Liver (tissue), 9 donors: Measurements from ENCODE around the gene CACNA1A. TPM values are rescaled to one million over a fixed set of nuclear protein-coding genes. Genes with fewer than 3 reads are reported as not detected.

Experiments used
- DNase-seq: peaks from one replicate; pipeline ENCODE4 v3.0.0-alpha.2; 2017; ENCODE audit warnings: low spot score
- H3K27ac ChIP-seq, 2 donors: one replicate each; pipeline ENCODE4 v1.7.0; 2013; ENCODE audit warnings: inconsistent platforms in 2 of 2, low read length in 2 of 2, control low read depth in 1 of 2, low read depth in 1 of 2, mild to moderate bottlenecking in 1 of 2
- H3K27me3 ChIP-seq, 4 donors: one replicate each; pipeline versions ENCODE4 v1.6.1 to v1.7.0; 2013; ENCODE audit warnings: low read length in 3 of 4, inconsistent platforms in 1 of 4, mild to moderate bottlenecking in 1 of 4, moderate library complexity in 1 of 4; ENCODE audit not compliant: control insufficient read depth in 4 of 4, insufficient read depth in 4 of 4
- H3K36me3 ChIP-seq, 4 donors: one replicate each; pipeline versions ENCODE4 v1.6.1 to v1.7.0; 2013; ENCODE audit warnings: low read length in 3 of 4, mild to moderate bottlenecking in 3 of 4, low read depth in 1 of 4, moderate library complexity in 1 of 4; ENCODE audit not compliant: control insufficient read depth in 4 of 4, insufficient read depth in 3 of 4
- H3K4me1 ChIP-seq, 4 donors: one replicate each; pipeline versions ENCODE4 v1.6.1 to v1.7.0; 2013; ENCODE audit warnings: low read length in 3 of 4, mild to moderate bottlenecking in 3 of 4, moderate library complexity in 1 of 4; ENCODE audit not compliant: control insufficient read depth in 4 of 4, insufficient read depth in 4 of 4
- H3K4me3 ChIP-seq, 3 donors: one replicate each; pipeline versions ENCODE4 v1.6.1 to v1.7.0; 2013; ENCODE audit warnings: low read length in 3 of 3, control low read depth in 1 of 3, low read depth in 1 of 3, mild to moderate bottlenecking in 1 of 3
- H3K9ac ChIP-seq, 2 donors: one replicate each; pipeline ENCODE4 v1.7.0; 2013; ENCODE audit warnings: low read length in 2 of 2, mild to moderate bottlenecking in 2 of 2, moderate library complexity in 2 of 2, control low read depth in 1 of 2, low read depth in 1 of 2
- H3K9me3 ChIP-seq, 4 donors: one replicate each; pipeline versions ENCODE4 v1.6.1 to v1.7.0; 2013; ENCODE audit warnings: low read length in 3 of 4; ENCODE audit not compliant: control insufficient read depth in 4 of 4
- ATF3 ChIP-seq: IDR thresholded peaks from 2 replicates; pipeline ENCODE4 v1.6.1; 2016; ENCODE audit warnings: antibody characterized with exemption
- EGR1 ChIP-seq, 2 donors: IDR thresholded peaks; 2 replicates each; pipeline ENCODE4 v1.6.1; 2016 to 2018; ENCODE audit warnings: antibody characterized with exemption in 2 of 2, low read depth in 2 of 2
- FOXA1 ChIP-seq: IDR thresholded peaks from 2 replicates; pipeline ENCODE4 v1.6.1; 2016; ENCODE audit warnings: antibody characterized with exemption
- FOXA2 ChIP-seq: IDR thresholded peaks from 2 replicates; pipeline ENCODE4 v1.6.1; 2016; ENCODE audit warnings: antibody characterized with exemption
- GABPA ChIP-seq, 2 donors: IDR thresholded peaks in 1 of 2; conservative IDR thresholded peaks in 1 of 2; 2 replicates each; pipeline ENCODE4 v1.6.1; 2016; ENCODE audit warnings: antibody characterized with exemption in 2 of 2, mild to moderate bottlenecking in 1 of 2, moderate library complexity in 1 of 2
- HNF4A ChIP-seq, 2 donors: conservative IDR thresholded peaks; 2 replicates each; pipeline ENCODE4 v1.6.1; 2016; ENCODE audit warnings: antibody characterized with exemption in 2 of 2, mild to moderate bottlenecking in 2 of 2
- HNF4G ChIP-seq: IDR thresholded peaks from 2 replicates; pipeline ENCODE4 v1.6.1; 2016; ENCODE audit warnings: antibody characterized with exemption
- JUND ChIP-seq, 2 donors: IDR thresholded peaks; 2 replicates each; pipeline ENCODE4 v1.6.1; 2016; ENCODE audit warnings: antibody characterized with exemption in 2 of 2
- MAX ChIP-seq: IDR thresholded peaks from 2 replicates; pipeline ENCODE4 v1.6.1; 2016; ENCODE audit warnings: antibody characterized with exemption
- NR2F2 ChIP-seq: IDR thresholded peaks from 2 replicates; pipeline ENCODE4 v1.6.1; 2016; ENCODE audit warnings: antibody characterized with exemption
- REST ChIP-seq: IDR thresholded peaks from 2 replicates; pipeline ENCODE4 v1.6.1; 2016; ENCODE audit warnings: antibody characterized with exemption, mild to moderate bottlenecking
- RXRA ChIP-seq, 2 donors: IDR thresholded peaks; 2 replicates each; pipeline ENCODE4 v1.6.1; 2017 to 2018; ENCODE audit warnings: antibody characterized with exemption in 2 of 2, mild to moderate bottlenecking in 1 of 2
- SP1 ChIP-seq: IDR thresholded peaks from 2 replicates; pipeline ENCODE4 v1.6.1; 2018; ENCODE audit warnings: antibody characterized with exemption, mild to moderate bottlenecking
- TAF1 ChIP-seq: conservative IDR thresholded peaks from 2 replicates; pipeline ENCODE4 v1.6.1; 2016; ENCODE audit warnings: antibody characterized with exemption, mild to moderate bottlenecking
- YY1 ChIP-seq: IDR thresholded peaks from 2 replicates; pipeline ENCODE4 v1.6.1; 2016; ENCODE audit warnings: antibody characterized with exemption, mild to moderate bottlenecking
- ZBTB33 ChIP-seq: IDR thresholded peaks from 2 replicates; pipeline ENCODE4 v1.6.1; 2016; ENCODE audit warnings: antibody characterized with exemption
- WGBS: extraction: QIAGEN DNeasy Blood & Tissue Kit; methylation state at CpG from one replicate; pipeline ENCODE4 v1.1.7; 2013; 5-methylcytosine and 5-hydroxymethylcytosine counted together
- polyA plus RNA-seq, 2 donors: library from polyadenylated mRNA; stranded (reverse) in 1 of 2; unstranded in 1 of 2; fragments of 200-250 nt in 1 of 2; fragments of >200 nt in 1 of 2; fragmentation: Nextera tagmentation in 1 of 2; extraction: Ambion mirVana in 1 of 2; gene quantifications; one replicate each; pipeline versions ENCODE4 v1.2.1 to v1.2.3, GENCODE V29; 2013 to 2015
- total RNA-seq, 2 donors: library from RNA; depleted of rRNA; stranded (reverse); fragments of >200 nt; gene quantifications; one replicate each; pipeline ENCODE4 v1.2.3, GENCODE V29; 2014
- donor health status: healthy.
- donor health status: healthy.
- donor health status: healthy.
- donor health status: healthy.
- donor health status: healthy.

Gene CACNA1A
- total and polyA plus RNA-seq, 4 donors, result 0.09 to 0.17 (median 0.17) TPM; not detected in 1

- no peak overlapping the region for H3K9ac ChIP-seq
- H3K9me3 ChIP-seq, result peaks cover 0 to 2% (median 0%) of the 10 kb centered on the region in 4 donors
- no peaks in the 10 kb centered on the region for H3K36me3 ChIP-seq
- H3K27me3 ChIP-seq, result no peaks in the 10 kb centered on the region
- no peaks in the 10 kb centered on the region for H3K4me1 ChIP-seq
- no peak overlapping the region for H3K4me3 ChIP-seq
- no peak overlapping the region for H3K27ac ChIP-seq
- TF ChIP-seq NR2F2, result no peak
- no peak for TF ChIP-seq SP1
- TF ChIP-seq REST, result no peak
- TF ChIP-seq FOXA1, result no peak
- no peak for TF ChIP-seq HNF4G
- no peak for TF ChIP-seq RXRA (IDR thresholded peaks at IDR 0.05)
- no peak for TF ChIP-seq FOXA2
- TF ChIP-seq JUND (IDR thresholded peaks at IDR 0.05), result no peak
- TF ChIP-seq TAF1, result no peak
- no peak for TF ChIP-seq ZBTB33
- no peak for TF ChIP-seq YY1
- no peak for DNase-seq
- WGBS, result 6% methylated on average over 2 of the region's 2 CpGs
These were observed 20.3 kb upstream of the CACNA1A start for GRCh38 chr19:13526552-13526951.

- Histone ChIP-seq H3K27ac (no peak overlapping the region), H3K9me3 (peaks cover 3 to 9% (median 7%) of the 10 kb centered on the region in 4 donors), H3K4me1 (no peaks in the 10 kb centered on the region), H3K9ac (no peak overlapping the region), H3K27me3 (no peaks in the 10 kb centered on the region), H3K36me3 (no peaks in the 10 kb centered on the region), H3K4me3 (no peak overlapping the region)
- DNase-seq, result no peak
- TF ChIP-seq ZBTB33 (no peak), RXRA (IDR thresholded peaks at IDR 0.05) (no peak), FOXA1 (no peak), ATF3 (no peak), FOXA2 (no peak), GABPA (IDR thresholded peaks at IDR 0.05 in 1 of 2, conservative IDR thresholded peaks at IDR 0.05 in 1 of 2) (no peak), MAX (no peak), HNF4G (no peak), EGR1 (IDR thresholded peaks at IDR 0.05; ENCODE audit: low read depth in 2 of 2) (no peak), SP1 (no peak), HNF4A (conservative IDR thresholded peaks at IDR 0.05) (no peak)
These were observed 14.8 kb upstream of the CACNA1A start for GRCh38 chr19:13521066-13521465.
